ENCODE data around the gene CYP4F2. TPM values are rescaled to one million over a fixed set of nuclear protein-coding genes. Genes with fewer than 3 reads are reported as not detected.
A peak's percentile ranks its signal among the peaks of the same experiment; 100 is the strongest.
"Not testable (repeated sequence)": the region's sequence is repeated elsewhere in the genome, so short reads cannot be mapped to it uniquely, and the experiment has no call there.

CYP4F2 gene
- total RNA-seq, 4 donors from 2014 or later: 0.98 TPM; not detected in 3

DNA sequence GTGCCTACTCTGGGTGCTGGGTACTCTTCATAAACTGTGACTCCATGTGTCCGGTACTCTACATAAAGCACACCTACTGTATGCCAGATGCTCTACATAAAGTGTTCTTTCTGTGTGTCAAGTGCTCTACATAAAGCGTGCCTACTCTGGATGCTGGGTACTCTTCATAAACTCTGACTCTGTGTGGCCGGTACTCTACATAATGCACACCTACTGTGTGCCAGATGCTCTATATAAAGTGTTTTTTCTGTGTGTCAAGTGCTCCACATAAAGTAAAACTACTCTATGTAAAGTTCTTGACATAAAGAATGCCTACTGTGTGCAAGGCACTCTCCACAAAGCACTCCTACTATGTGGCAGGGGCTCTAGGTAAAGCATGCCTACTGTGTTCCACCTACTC is 38.3 kb upstream of the CYP4F2 start:
- no peaks in the 10 kb centered on the region for H3K4me1 ChIP-seq
- H3K27me3 ChIP-seq: no peaks in the 10 kb centered on the region
- no peak overlapping the region for H3K4me3 ChIP-seq
- in situ Hi-C loops (cut with MboI; ENCODE audit: low sequenced_read_pairs in 4 of 4) (no loop called here), intact Hi-C loops (cut with DNase I; ENCODE audit: low total_unique reads) (no loop called here)
- no peak overlapping the region for H3K27ac ChIP-seq
- DNase-seq: no peak
- no peak for ATAC-seq
- H3K36me3 ChIP-seq: no peaks in the 10 kb centered on the region
- no peaks in the 10 kb centered on the region for H3K9me3 ChIP-seq
- TF ChIP-seq, protein P1, sequence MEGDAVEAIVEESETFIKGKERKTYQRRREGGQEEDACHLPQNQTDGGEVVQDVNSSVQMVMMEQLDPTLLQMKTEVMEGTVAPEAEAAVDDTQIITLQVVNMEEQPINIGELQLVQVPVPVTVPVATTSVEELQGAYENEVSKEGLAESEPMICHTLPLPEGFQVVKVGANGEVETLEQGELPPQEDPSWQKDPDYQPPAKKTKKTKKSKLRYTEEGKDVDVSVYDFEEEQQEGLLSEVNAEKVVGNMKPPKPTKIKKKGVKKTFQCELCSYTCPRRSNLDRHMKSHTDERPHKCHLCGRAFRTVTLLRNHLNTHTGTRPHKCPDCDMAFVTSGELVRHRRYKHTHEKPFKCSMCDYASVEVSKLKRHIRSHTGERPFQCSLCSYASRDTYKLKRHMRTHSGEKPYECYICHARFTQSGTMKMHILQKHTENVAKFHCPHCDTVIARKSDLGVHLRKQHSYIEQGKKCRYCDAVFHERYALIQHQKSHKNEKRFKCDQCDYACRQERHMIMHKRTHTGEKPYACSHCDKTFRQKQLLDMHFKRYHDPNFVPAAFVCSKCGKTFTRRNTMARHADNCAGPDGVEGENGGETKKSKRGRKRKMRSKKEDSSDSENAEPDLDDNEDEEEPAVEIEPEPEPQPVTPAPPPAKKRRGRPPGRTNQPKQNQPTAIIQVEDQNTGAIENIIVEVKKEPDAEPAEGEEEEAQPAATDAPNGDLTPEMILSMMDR (IDR thresholded peaks at IDR 0.05 in 4 of 5, conservative IDR thresholded peaks at IDR 0.05 in 1 of 5): no peak
- TF ChIP-seq POLR2A (IDR thresholded peaks at IDR 0.05): no peak

DNA sequence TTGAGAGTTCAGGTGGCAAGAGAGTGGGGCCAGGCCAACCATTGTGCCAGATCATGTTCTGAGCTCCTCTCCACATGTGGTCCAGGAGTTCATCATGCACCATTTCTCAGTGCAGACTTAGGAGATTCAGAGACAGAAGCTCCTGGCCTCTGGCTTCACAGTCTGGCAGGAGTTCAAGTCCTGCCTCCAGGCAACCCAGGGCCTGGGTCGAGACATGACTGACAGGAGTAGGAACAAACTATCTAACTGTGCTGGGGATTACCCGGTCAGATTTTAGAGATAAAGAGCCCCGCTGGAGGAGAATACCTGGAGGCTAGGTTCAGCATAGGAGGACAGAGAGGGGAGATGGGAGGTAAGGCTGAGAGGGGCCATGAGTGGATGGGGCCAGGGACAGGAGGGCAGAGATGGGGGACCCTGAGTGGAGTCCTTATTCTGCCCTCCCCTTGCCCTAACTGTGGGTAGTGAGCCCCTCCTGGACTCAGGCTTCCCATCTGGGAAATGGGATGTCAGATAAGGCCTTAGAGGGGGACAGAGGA is 37.4 kb upstream of the CYP4F2 start:
- intact Hi-C loops (cut with DNase I; ENCODE audit: low total_unique reads): no loop called here
- in situ Hi-C loops (cut with MboI; ENCODE audit: low sequenced_read_pairs in 4 of 4): no loop called here
- Histone ChIP-seq H3K27me3 (no peaks in the 10 kb centered on the region), H3K4me1 (no peaks in the 10 kb centered on the region), H3K9me3 (no peaks in the 10 kb centered on the region), H3K36me3 (no peaks in the 10 kb centered on the region), H3K27ac (no peak overlapping the region), H3K4me3 (no peak overlapping the region)
- TF ChIP-seq, protein P1 (IDR thresholded peaks at IDR 0.05 in 4 of 5, conservative IDR thresholded peaks at IDR 0.05 in 1 of 5): no peak
- TF ChIP-seq POLR2A (IDR thresholded peaks at IDR 0.05): no peak
- ATAC-seq (no peak), DNase-seq (no peak)

DNA sequence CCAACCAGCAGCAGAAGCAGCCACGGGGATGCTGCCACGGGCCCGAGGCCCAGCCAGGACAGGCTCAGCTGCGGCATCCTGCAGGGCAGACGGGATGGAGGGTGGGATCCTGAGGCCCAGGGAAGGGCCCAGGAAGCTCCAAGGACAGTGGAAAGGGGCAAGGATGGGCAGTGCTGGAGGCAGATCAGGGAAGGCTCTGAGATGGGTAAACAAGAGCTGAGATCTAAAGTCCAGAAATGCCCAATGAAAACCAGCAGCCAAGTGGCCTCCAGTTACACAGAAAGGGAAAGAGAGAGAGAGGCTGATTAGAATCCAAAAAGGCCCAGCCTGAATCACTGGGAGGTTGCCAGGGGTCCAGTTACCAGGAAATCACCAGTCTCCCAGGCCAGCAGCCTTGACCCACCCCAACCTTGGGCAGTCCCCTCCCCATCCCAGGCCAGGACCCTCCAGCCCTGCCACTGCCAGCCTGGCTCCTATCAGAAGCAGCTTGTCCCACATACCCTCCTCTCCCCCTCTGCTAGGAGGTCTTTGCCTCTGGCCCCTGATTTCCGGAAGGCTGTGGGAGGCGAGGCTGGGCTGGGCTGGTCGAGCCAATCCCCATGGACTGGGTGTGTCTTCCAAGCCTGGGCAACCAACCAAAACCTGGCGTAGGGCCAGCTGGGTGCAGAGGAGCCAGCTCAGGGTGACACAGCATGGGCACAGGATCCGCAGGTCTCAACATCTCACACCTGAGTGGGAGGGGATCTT is 36.6 kb upstream of the CYP4F2 start, which contains the start of gene CYP4F11:
TSS of gene CYP4F11 (minus strand) at position 198 of the 747 bp plus-strand sequence. CDS start at position 77, 121 bp downstream.
- in situ Hi-C loops (cut with MboI; ENCODE audit: low sequenced_read_pairs in 4 of 4): no loop called here
- no peak for TF ChIP-seq POLR2A (IDR thresholded peaks at IDR 0.05)
- TF ChIP-seq, protein P1 (IDR thresholded peaks at IDR 0.05 in 4 of 5, conservative IDR thresholded peaks at IDR 0.05 in 1 of 5): no peak

DNA sequence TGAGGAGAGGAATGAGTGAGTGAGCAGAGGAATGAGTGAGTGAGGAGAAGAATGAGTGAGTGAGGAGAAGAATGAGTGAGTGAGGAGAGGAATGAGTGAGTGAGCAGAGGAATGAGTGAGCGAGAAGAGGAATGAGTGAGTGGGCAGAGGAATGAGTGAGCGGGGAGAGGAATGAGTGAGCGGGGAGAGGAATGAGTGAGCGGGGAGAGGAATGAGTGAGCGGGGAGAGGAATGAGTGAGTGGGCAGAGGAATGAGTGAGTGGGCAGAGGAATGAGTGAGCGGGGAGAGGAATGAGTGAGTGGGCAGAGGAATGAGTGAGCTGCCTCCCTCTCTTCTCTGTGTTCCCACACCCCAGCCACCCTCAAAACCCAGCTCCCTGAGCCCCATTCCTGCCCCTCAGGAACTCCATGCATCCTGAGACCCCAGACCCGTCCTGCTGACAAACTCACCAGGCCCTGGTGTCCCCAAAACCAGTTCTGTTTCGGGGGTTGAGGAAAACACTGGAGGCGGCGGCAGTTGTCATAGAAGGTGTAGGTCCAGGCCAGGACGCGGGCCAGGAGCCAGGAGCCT is 36.0 kb upstream of the CYP4F2 start:
- H3K4me3 ChIP-seq; H3K36me3 ChIP-seq; ATAC-seq; H3K9me3 ChIP-seq; H3K27me3 ChIP-seq; intact Hi-C loops (cut with DNase I; ENCODE audit: low total_unique reads); H3K4me1 ChIP-seq; in situ Hi-C loops (cut with MboI; ENCODE audit: low sequenced_read_pairs in 4 of 4); DNase-seq: not testable (repeated sequence)
- H3K27ac ChIP-seq: peak overlapping the region in 1 of 4 donors; percentile 41

More for the DNA sequence above, 36.6 kb upstream of the CYP4F2 start, which contains the start of gene CYP4F11:
- DNase-seq: peak in 1 of 2 donors; percentile 14
- intact Hi-C loops (cut with DNase I; ENCODE audit: low total_unique reads): no loop called here
- Histone ChIP-seq H3K4me3 (no peak within 1 kb of the TSS), H3K4me1 (no peaks in the 10 kb centered on the region), H3K27me3 (peaks cover 0 to 2% (median 0%) of the 10 kb centered on the region in 3 donors), H3K36me3 (no peaks in the 10 kb centered on the region), H3K9me3 (no peaks in the 10 kb centered on the region), H3K27ac (peak within 1 kb of the TSS in 2 of 4 donors; percentile 29 to 41)
- ATAC-seq: no peak

DNA sequence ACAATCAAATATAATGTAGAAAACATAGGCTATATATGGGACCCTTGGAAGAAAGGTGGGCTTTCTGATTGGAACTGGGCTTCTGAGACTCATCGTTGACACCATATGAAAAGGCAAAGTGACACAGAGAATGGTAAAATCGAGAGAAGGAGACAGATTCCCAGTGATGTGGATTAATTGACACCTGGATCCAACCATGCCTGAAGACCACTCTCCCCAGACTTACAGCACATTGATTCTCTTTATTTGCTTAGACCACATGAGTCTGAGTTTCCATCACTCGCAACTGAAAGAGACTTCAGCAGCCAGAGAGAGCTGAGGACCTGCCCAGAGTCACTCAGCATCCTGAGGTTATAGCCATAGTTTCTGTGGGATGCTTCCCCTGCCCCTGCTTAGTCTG is 30.4 kb upstream of the CYP4F2 start:
- no peak for TF ChIP-seq POLR2A (IDR thresholded peaks at IDR 0.05)
- TF ChIP-seq, protein P1 (IDR thresholded peaks at IDR 0.05 in 4 of 5, conservative IDR thresholded peaks at IDR 0.05 in 1 of 5): no peak
- no peaks in the 10 kb centered on the region for H3K36me3 ChIP-seq
- H3K27me3 ChIP-seq: peaks cover 0 to 15% (median 0%) of the 10 kb centered on the region in 3 donors
- ATAC-seq (no peak), DNase-seq (no peak)
- H3K4me3 ChIP-seq: no peak overlapping the region
- no peaks in the 10 kb centered on the region for H3K4me1 ChIP-seq
- in situ Hi-C loops (cut with MboI; ENCODE audit: low sequenced_read_pairs in 4 of 4) (no loop called here), intact Hi-C loops (cut with DNase I; ENCODE audit: low total_unique reads) (no loop called here)
- H3K9me3 ChIP-seq: no peaks in the 10 kb centered on the region
- H3K27ac ChIP-seq: no peak overlapping the region
